Astrocyte (in vitro differentiated cells and primary cell): ENCODE results near the gene DNAJC30.

Experiments
- EZH2 ChIP-seq: IDR thresholded peaks from 2 replicates; pipeline ENCODE4 v1.6.1; 2012; ENCODE audit warnings: mild to moderate bottlenecking, low read length, inconsistent platforms; ENCODE audit not compliant: insufficient read depth
- TF ChIP-seq, protein P1 (sequence below): IDR thresholded peaks from 2 replicates; pipeline ENCODE4 v1.5.1; 2011; ENCODE audit warnings: low read depth, mild to moderate bottlenecking, inconsistent platforms, low read length, moderate library complexity; ENCODE audit not compliant: insufficient read depth

GRCh38 chr7:73667344-73668102 lies 15.7 kb downstream of the DNAJC30 start, which contains the start of gene VPS37D:
- no peak for TF ChIP-seq EZH2
- TF ChIP-seq, protein P1, sequence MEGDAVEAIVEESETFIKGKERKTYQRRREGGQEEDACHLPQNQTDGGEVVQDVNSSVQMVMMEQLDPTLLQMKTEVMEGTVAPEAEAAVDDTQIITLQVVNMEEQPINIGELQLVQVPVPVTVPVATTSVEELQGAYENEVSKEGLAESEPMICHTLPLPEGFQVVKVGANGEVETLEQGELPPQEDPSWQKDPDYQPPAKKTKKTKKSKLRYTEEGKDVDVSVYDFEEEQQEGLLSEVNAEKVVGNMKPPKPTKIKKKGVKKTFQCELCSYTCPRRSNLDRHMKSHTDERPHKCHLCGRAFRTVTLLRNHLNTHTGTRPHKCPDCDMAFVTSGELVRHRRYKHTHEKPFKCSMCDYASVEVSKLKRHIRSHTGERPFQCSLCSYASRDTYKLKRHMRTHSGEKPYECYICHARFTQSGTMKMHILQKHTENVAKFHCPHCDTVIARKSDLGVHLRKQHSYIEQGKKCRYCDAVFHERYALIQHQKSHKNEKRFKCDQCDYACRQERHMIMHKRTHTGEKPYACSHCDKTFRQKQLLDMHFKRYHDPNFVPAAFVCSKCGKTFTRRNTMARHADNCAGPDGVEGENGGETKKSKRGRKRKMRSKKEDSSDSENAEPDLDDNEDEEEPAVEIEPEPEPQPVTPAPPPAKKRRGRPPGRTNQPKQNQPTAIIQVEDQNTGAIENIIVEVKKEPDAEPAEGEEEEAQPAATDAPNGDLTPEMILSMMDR, result peak; percentile 34
